Umbilical cord (tissue), 2 donors: ENCODE data around the gene MDM1. TPM values are rescaled to one million over a fixed set of nuclear protein-coding genes. Genes with fewer than 3 reads are reported as not detected.

Experiments
- DNase-seq: peaks from one replicate; pipeline ENCODE4 v3.0.0-alpha.2; 2015; ENCODE audit warnings: low spot score
- total RNA-seq: library from RNA; depleted of rRNA; stranded (reverse); fragments of >200 nt; gene quantifications from one replicate; pipeline ENCODE4 v1.2.3, GENCODE V29; 2014; ENCODE audit warnings: low replicate concordance; ENCODE audit not compliant: insufficient read depth

Gene MDM1
- total RNA-seq, 1 donor from 2014 or later = 22.1 TPM

DNA sequence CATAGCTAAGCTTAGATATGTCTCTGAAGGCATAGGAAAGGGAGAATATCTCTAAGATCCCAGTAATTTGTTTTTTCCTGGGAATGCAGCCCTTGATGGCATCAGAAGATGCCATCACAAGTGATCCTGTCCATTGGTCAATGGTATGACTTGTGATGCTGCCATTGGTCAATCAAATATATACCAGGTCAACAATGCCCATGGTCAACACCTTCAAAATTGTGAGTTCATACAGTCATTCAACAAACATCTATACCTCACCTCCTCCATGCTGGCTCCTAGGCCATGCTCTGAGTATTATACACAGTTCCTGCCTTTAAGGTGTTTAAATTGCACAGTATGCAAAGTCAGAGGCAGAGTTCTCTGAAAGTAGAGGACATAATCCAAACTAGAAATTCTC, 59.4 kb downstream of the MDM1 start:
- no peak for DNase-seq

DNA sequence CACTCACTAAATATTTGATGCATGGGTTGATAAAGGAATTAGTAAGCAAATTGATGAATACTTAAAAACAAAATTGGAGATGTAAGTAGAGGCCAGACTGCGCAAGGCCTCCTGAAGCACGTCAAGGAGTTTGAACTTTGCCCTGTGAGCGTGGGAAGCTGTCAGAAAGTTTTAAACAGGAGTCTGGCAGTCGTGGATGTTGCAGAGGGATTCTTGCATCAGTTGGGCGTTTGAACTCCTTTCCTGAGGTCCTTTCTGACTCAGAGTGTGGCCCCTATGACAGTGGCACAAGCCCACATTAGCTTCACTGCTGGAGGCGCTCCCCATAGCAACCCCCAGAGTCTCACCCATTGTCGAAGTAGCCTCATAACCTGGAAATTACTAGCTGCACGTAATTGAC, 60.8 kb downstream of the MDM1 start:
- no peak for DNase-seq

DNA sequence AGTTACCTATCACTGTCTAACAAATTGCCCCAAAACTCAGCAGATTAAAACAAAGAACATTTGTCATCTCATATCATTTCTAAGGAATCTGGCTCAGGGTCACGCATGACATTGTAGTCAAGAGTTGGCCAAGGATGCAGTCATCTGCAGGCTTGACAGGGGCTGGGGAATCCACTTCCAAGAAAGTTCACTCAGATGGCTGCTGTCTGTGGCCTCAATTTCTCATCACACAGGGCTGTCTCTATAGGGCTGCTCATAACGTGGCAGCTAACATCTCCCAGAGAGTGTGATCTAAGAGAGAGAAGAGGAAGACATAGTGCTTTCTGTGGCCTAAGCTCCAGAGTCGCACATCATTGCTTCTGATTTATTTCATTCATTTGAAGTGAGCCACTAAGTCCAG, 61.8 kb downstream of the MDM1 start:
- DNase-seq = no peak

GRCh38 chr12:68269779-68270178, 62.4 kb downstream of the MDM1 start:
- DNase-seq = no peak

DNA sequence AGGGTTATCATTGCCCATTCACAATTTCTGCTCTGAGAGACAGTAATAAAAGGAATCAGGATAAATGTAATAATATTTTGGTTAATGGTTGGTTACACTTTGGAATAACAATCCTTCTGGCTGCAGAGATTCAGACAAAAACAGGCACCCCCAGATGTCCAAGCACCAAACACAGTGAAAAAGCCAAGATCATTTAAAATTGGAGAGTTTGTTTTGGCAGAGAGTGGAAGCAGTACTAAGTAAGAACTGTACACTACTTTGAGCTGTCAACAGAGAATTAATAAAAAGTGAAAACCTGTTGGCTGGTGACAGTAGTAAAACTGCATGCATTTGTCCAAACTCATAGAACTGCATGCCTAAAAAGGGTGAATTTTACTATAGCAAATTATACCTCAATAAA, 63.2 kb downstream of the MDM1 start:
- no peak for DNase-seq

DNA sequence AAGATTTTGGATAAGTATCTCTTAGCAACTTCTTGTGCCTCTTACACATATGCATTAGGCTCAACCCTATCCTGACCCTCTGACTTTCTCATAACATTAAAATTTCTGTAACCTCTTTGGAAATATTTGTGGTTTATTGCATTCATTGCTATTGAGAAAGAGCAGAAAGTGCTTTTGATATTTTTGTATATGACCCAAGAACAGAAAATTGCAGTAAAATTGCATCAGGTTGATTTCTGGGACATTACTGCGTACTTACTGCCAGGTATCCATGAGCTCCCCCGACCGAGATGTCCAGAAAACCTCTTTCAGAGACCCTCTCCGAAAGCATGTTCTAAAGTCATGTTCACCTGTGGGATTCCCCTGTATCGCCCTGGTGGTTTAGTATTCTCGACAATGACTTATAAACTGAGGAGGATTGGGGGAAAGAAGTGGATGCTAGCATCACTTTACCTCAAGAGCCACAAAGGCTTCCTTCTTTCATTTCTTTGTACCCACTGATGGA, 64.2 kb downstream of the MDM1 start:
- peak; percentile 13 for DNase-seq

- peak; percentile 42 for DNase-seq
These were observed 67.3 kb downstream of the MDM1 start for GRCh38 chr12:68264857-68265256.

- DNase-seq = no peak
These were observed 67.9 kb downstream of the MDM1 start for GRCh38 chr12:68264158-68264855.

GRCh38 chr12:68263366-68263765, 68.8 kb downstream of the MDM1 start:
- peak; percentile 55 for DNase-seq

GRCh38 chr12:68261896-68262295, 70.3 kb downstream of the MDM1 start:
- DNase-seq = no peak

DNA sequence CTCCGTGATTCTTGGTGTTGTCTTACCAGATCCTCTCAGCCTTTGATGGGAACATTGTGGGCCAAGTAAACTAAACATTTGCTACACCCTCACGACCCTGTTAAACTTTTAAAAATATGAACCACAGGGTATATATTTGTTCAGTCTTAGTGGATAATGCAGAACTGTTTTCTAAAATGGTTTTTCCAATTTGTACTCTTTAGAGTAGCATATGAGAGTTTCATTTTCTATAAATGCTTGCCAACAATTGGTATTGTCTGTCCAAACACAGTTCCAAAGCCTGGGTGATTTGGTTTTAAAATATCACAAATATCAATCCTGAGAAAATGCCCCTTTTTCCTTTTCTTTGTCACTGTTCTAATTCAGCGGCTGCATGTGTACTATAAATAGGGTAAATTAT, 72.0 kb downstream of the MDM1 start:
- no peak for DNase-seq

GRCh38 chr12:68259318-68259940, 72.7 kb downstream of the MDM1 start:
- DNase-seq = no peak

DNA sequence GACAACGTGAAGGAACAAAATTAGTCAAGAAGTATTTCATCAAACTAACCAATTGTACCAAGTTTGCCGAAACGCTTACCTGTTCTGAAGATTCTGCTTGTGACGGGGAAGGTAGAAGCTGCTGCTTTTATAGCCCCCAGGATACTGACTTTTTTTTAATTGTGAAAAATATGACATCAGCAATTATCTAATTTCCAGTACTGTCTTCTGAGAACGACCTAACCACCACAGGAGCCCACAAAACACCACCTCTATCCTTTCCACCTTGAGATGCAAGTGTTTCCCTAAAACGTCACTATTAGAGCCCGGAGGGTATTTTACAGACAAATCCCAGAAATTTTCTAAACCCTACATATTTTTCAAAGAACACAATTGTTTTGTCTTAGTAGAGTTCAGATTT, 78.7 kb downstream of the MDM1 start, which contains the start of gene IL22:
Gene IL22, minus strand, starts transcription at position 101 of the 400 bp plus-strand sequence. CDS start 156 bp downstream, outside the sequence.
- DNase-seq = no peak

- no peak for DNase-seq
These were observed 80.1 kb downstream of the MDM1 start for GRCh38 chr12:68252077-68252476.

- no peak for DNase-seq
These were observed 81.7 kb downstream of the MDM1 start for GRCh38 chr12:68250454-68250853.

- DNase-seq = no peak
These were observed 84.4 kb downstream of the MDM1 start for GRCh38 chr12:68247785-68248184.

- DNase-seq = no peak
These were observed 85.8 kb downstream of the MDM1 start for GRCh38 chr12:68246350-68246749.

DNA sequence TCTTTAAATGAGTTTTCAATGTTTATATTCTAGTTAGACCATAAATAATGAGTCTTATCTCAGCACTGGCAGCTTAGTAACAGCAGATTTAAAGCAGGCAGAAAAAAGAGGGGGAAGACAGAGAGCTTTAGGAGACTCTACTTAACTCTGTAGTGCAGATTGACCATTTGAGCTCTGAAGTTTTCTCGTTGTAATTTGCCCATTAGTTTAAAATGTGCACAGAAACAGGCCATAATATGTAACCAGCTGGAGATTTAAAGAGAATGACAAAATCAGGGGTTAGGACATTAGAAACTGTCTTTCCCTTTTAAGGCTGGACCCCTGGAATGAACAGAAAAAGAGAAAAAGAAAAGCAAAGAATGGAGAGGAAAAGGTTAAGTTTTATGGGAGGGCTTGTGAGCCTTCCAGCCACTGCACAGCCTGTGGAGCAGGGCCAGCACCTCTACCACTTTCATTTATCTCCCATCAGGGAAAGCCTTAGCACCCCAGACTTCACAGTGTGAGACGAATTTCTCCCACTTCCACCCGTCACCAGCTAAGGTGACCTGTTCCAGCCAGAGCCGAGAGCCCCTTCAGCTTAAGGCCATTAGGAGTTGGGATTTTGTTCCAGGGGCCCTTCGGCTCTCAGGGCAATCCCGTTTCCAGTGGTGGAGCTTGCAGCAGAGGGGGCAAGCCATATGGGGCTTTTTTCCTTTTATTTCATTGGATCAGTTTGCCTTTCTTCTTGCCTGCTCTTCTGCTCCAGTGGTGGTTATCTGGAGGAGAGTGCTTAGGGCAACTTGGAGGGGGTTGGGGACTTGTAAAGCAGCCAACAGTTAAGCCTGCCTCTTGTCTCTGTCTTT, 86.8 kb downstream of the MDM1 start:
- peak; percentile 91 for DNase-seq
